ENCODE measurements around the gene ING5. TPM values are rescaled to one million over a fixed set of nuclear protein-coding genes. Genes with fewer than 3 reads are reported as not detected.

Gene ING5
- total RNA-seq, 3 donors from 2014 or later: 24.6 to 52.3 (median 35.1) TPM

DNA sequence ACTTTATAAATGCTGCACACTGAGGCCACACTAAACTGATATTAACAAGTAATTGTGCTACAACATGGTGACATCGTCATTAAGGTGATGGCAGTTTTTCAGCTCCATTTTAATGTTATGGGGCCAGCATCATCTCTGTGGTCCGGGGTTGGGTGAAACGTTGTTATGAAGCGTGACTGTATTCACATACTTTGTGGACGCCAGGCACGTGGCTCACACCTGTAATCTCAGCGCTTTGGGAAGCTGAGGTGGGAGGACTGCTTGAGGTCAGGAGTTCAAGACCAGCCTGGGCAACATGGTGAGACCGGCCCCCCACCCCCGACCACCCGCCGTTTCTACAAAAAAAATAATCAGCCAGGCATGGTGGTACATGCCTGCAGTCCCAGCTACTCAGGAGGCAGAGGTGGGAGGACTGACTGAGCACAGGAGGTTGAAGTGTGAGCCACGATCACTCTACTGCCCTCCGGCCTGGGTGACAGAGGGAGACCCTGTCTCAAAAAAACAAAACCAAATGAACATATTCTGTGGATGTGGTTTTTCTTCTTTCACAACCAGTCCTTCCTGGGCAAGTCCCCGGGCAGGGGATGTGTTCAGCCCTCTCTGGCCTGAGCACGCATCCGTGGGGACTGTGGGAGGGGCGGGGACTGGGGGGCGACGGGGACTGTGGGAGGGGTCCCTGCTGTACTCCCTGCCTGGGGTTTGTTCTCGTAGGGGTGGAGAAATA is 61.9 kb downstream of the ING5 start:
- DNase-seq: peak in 1 of 3 donors; percentile 47
- H3K36me3 ChIP-seq (ENCODE audit: low read depth): no peaks in the 10 kb centered on the region
- ATAC-seq: peak; percentile 10

GRCh38 chr2:241764275-241765241 is 62.7 kb downstream of the ING5 start:
- no peaks in the 10 kb centered on the region for H3K4me1 ChIP-seq (ENCODE audit: low read depth)
- no peaks in the 10 kb centered on the region for H3K36me3 ChIP-seq (ENCODE audit: low read depth)
- peaks cover 2% of the 10 kb centered on the region for H3K9me3 ChIP-seq
- peak in 2 of 3 donors; percentile 26 to 44 for DNase-seq
- no peak overlapping the region for H3K4me3 ChIP-seq
- intact Hi-C loops (cut with DNase I, micrococcal nuclease): no loop called here
- TF ChIP-seq, protein P1, sequence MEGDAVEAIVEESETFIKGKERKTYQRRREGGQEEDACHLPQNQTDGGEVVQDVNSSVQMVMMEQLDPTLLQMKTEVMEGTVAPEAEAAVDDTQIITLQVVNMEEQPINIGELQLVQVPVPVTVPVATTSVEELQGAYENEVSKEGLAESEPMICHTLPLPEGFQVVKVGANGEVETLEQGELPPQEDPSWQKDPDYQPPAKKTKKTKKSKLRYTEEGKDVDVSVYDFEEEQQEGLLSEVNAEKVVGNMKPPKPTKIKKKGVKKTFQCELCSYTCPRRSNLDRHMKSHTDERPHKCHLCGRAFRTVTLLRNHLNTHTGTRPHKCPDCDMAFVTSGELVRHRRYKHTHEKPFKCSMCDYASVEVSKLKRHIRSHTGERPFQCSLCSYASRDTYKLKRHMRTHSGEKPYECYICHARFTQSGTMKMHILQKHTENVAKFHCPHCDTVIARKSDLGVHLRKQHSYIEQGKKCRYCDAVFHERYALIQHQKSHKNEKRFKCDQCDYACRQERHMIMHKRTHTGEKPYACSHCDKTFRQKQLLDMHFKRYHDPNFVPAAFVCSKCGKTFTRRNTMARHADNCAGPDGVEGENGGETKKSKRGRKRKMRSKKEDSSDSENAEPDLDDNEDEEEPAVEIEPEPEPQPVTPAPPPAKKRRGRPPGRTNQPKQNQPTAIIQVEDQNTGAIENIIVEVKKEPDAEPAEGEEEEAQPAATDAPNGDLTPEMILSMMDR (IDR thresholded peaks at IDR 0.05): no peak
- no peak for ATAC-seq

More for the DNA sequence above, 61.9 kb downstream of the ING5 start:
- intact Hi-C loops (cut with DNase I, micrococcal nuclease): no loop called here
- Histone ChIP-seq H3K4me1 (ENCODE audit: low read depth) (no peaks in the 10 kb centered on the region), H3K4me3 (no peak overlapping the region), H3K9me3 (peaks cover 2% of the 10 kb centered on the region)
- TF ChIP-seq, protein P1 (IDR thresholded peaks at IDR 0.05): no peak

- Histone ChIP-seq H3K36me3 (ENCODE audit: low read depth) (no peaks in the 10 kb centered on the region), H3K4me1 (ENCODE audit: low read depth) (no peaks in the 10 kb centered on the region), H3K4me3 (no peak overlapping the region), H3K9me3 (no peaks in the 10 kb centered on the region)
- intact Hi-C loops (cut with DNase I, micrococcal nuclease): no loop called here
- DNase-seq (peak in 2 of 3 donors; percentile 30 to 54), ATAC-seq (no peak)
- TF ChIP-seq, protein P1 (IDR thresholded peaks at IDR 0.05): no peak
Measured at GRCh38 chr2:241767464-241768250, 65.8 kb downstream of the ING5 start.

DNA sequence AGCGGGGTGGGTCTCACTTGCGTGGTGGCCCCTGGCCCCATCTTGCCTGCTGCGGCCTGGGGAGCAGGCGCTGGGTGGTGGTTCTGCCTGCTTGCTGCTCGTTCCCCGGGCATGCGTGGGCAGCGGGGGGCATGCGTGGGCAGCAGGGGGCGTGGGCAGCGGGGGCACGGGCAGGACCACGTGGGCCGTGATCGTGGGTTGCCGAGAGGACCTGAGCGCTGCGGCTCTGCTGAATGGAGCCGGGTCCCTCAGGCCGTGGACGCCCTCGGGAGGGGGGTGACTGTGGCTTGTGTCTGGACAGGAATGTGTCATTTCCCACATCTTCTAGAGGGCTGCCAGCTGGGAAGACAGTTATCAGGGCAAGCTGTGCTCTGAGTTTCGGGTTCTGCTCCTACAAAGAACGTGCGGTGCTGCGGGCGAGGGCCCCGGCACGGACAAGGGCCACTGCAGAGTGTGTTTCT is 66.4 kb downstream of the ING5 start:
- Histone ChIP-seq H3K36me3 (ENCODE audit: low read depth) (no peaks in the 10 kb centered on the region), H3K4me1 (ENCODE audit: low read depth) (peaks cover 6% of the 10 kb centered on the region), H3K9me3 (no peaks in the 10 kb centered on the region), H3K4me3 (no peak overlapping the region)
- no peak for DNase-seq
- no peak for ATAC-seq
- intact Hi-C loops (cut with DNase I, micrococcal nuclease): no loop called here
- TF ChIP-seq, protein P1 (IDR thresholded peaks at IDR 0.05): no peak

DNA sequence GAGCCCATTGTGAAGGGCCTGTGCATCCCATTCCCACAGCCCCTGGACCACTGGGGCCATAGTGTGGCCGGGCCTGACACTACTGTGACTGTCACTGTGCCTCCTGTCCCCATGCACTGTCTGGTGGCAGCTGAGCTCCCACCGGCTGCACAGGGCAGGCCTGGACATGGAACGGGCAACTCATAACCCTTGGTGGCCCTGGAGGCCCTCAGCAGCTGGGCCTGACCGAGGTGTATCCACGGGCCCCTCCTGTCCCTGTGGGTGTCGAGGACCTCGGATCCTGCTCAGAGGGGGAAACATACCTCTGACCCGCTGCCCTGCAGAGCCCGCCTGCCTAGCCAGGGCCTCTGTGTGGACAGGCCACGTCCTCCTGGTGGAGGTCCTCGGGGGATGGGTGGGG is 67.0 kb downstream of the ING5 start:
- Histone ChIP-seq H3K4me3 (no peak overlapping the region), H3K4me1 (ENCODE audit: low read depth) (peaks cover 8% of the 10 kb centered on the region), H3K9me3 (no peaks in the 10 kb centered on the region), H3K36me3 (ENCODE audit: low read depth) (no peaks in the 10 kb centered on the region)
- ATAC-seq (no peak), DNase-seq (peak in 2 of 3 donors; percentile 14 to 32)
- TF ChIP-seq, protein P1 (IDR thresholded peaks at IDR 0.05): no peak
- intact Hi-C loops (cut with DNase I, micrococcal nuclease): no loop called here
